ENCODE results near the gene PGA5. TPM values are rescaled to one million over a fixed set of nuclear protein-coding genes. Genes with fewer than 3 reads are reported as not detected.

The PGA5 gene
- total and polyA plus RNA-seq, 12 donors: 0.28 to 1.1 (median 0.71) TPM; not detected in 4

- intact Hi-C loops (cut with DNase I): no loop called here
- peaks cover 14 to 34% of the 10 kb centered on the region in 2 donors for H3K4me1 ChIP-seq (replicated peaks in 1 of 2)
- peaks cover 0 to 34% of the 10 kb centered on the region in 2 donors for H3K36me3 ChIP-seq (replicated peaks in 1 of 2)
- WGBS, 4 donors: 7 to 22% (median 13%) methylated on average over 1 of the region's 1 CpG
- DNase-seq: no peak
- no peaks in the 10 kb centered on the region for H3K9me3 ChIP-seq (replicated peaks in 1 of 3)
- no peak for TF ChIP-seq CTCF (IDR thresholded peaks at IDR 0.05)
- TF ChIP-seq POLR2A (IDR thresholded peaks at IDR 0.05): no peak
- no peaks in the 10 kb centered on the region for H3K27me3 ChIP-seq
- peak overlapping the region in 2 of 5 donors; percentile 41 to 42 for H3K27ac ChIP-seq
- no peak overlapping the region for H3K4me3 ChIP-seq
Measured at GRCh38 chr11:61297341-61297740, 56.4 kb downstream of the PGA5 start.

GRCh38 chr11:61297746-61298145, 56.8 kb downstream of the PGA5 start:
- 23 to 29% (median 27%) methylated on average over 5 of the region's 5 CpGs for WGBS, 4 donors
- H3K36me3 ChIP-seq (replicated peaks in 1 of 2): peaks cover 0 to 38% of the 10 kb centered on the region in 2 donors

GRCh38 chr11:61298663-61299244, 57.8 kb downstream of the PGA5 start:
- intact Hi-C loops (cut with DNase I): no loop called here
- H3K4me3 ChIP-seq: no peak overlapping the region
- 72 to 85% (median 79%) methylated on average over 4 of the region's 4 CpGs for WGBS, 4 donors
- DNase-seq: no peak
- no peak for TF ChIP-seq CTCF (IDR thresholded peaks at IDR 0.05)
- TF ChIP-seq POLR2A (IDR thresholded peaks at IDR 0.05): no peak
- no peaks in the 10 kb centered on the region for H3K9me3 ChIP-seq (replicated peaks in 1 of 3)
- H3K27me3 ChIP-seq: no peaks in the 10 kb centered on the region
- peaks cover 0 to 48% of the 10 kb centered on the region in 2 donors for H3K36me3 ChIP-seq (replicated peaks in 1 of 2)
- H3K4me1 ChIP-seq (replicated peaks in 1 of 2): peaks cover 14 to 30% of the 10 kb centered on the region in 2 donors
- peak overlapping the region in 1 of 5 donors; percentile 28 for H3K27ac ChIP-seq

More at GRCh38 chr11:61297746-61298145, 56.8 kb downstream of the PGA5 start:
- intact Hi-C loops (cut with DNase I): no loop called here
- Histone ChIP-seq H3K4me1 (replicated peaks in 1 of 2) (peaks cover 14 to 34% of the 10 kb centered on the region in 2 donors), H3K27me3 (no peaks in the 10 kb centered on the region), H3K9me3 (replicated peaks in 1 of 3) (no peaks in the 10 kb centered on the region), H3K27ac (peak overlapping the region in 1 of 5 donors; percentile 41), H3K4me3 (no peak overlapping the region)
- TF ChIP-seq POLR2A (IDR thresholded peaks at IDR 0.05) (no peak), CTCF (IDR thresholded peaks at IDR 0.05) (no peak)
- DNase-seq: peak in 6 of 7 donors; percentile 43 to 66 (median 48)

Other genes with a start within 250 kb of the PGA5 start
- 10 to 100 TPM in 1 of 9 donors, 1 to 10 TPM in 1, under 1 TPM in 7; under 0.01 to 14.4 (median 0.80) TPM for gene CD5, start 138.7 kb upstream of the PGA5 start, total RNA-seq
- under 1 TPM; 0.18 to 0.48 (median 0.20) TPM for gene CD5, start 138.7 kb upstream of the PGA5 start, polyA plus RNA-seq
- 10 to 100 TPM in 8 of 9 donors, 1 to 10 TPM in 1; 8.6 to 27.9 (median 19.6) TPM for gene VPS37C, start 79.7 kb upstream of the PGA5 start, total RNA-seq
- gene VPS37C, start 79.7 kb upstream of the PGA5 start, polyA plus RNA-seq: 10 to 100 TPM; 11.9 to 18.2 (median 14.2) TPM
- gene PGA3, start 37.7 kb upstream of the PGA5 start, total RNA-seq: 1 to 10 TPM in 3 of 9 donors, under 1 TPM in 2, not detected in 4; 0.22 to 2.8 (median 1.4) TPM
- 1 to 10 TPM in 2 of 3 donors, under 1 TPM in 1; 0.11 to 4.1 (median 3.1) TPM for gene PGA3, start 37.7 kb upstream of the PGA5 start, polyA plus RNA-seq
- gene PGA4, start 18.8 kb upstream of the PGA5 start, total RNA-seq: 1 to 10 TPM in 6 of 9 donors, under 1 TPM in 2, not detected in 1; 0.65 to 6.8 (median 1.2) TPM
- gene PGA4, start 18.8 kb upstream of the PGA5 start, polyA plus RNA-seq: 1 to 10 TPM in 1 of 3 donors, under 1 TPM in 1, not detected in 1; 0.42 to 3.1 TPM
- gene VWCE, start 54.1 kb downstream of the PGA5 start, total RNA-seq: 1 to 10 TPM in 7 of 9 donors, under 1 TPM in 2; 0.69 to 4.4 (median 2.3) TPM
- gene VWCE, start 54.1 kb downstream of the PGA5 start, polyA plus RNA-seq: 1 to 10 TPM in 2 of 3 donors, under 1 TPM in 1; 0.55 to 5.8 (median 3.8) TPM
- gene DDB1, start 91.9 kb downstream of the PGA5 start, total RNA-seq: 100 to 1,000 TPM; 405 to 885 (median 642) TPM
- 100 to 1,000 TPM; 165 to 374 (median 308) TPM for gene DDB1, start 91.9 kb downstream of the PGA5 start, polyA plus RNA-seq
- gene TKFC, start 92.1 kb downstream of the PGA5 start, total RNA-seq: 100 to 1,000 TPM in 8 of 9 donors, 10 to 100 TPM in 1; 66.9 to 603 (median 255) TPM
- 100 to 1,000 TPM; 135 to 294 (median 198) TPM for gene TKFC, start 92.1 kb downstream of the PGA5 start, polyA plus RNA-seq
- gene CYB561A3, start 120.7 kb downstream of the PGA5 start, total RNA-seq: 1,000 to 10,000 TPM in 3 of 9 donors, 100 to 1,000 TPM in 5, 10 to 100 TPM in 1; 46.1 to 1,306 (median 775) TPM
- gene CYB561A3, start 120.7 kb downstream of the PGA5 start, polyA plus RNA-seq: 100 to 1,000 TPM; 108 to 299 (median 284) TPM
- gene TMEM138, start 121.2 kb downstream of the PGA5 start, total RNA-seq: 100 to 1,000 TPM in 5 of 9 donors, 10 to 100 TPM in 4; 79.4 to 183 (median 122) TPM
- 100 to 1,000 TPM; 244 to 276 (median 259) TPM for gene TMEM138, start 121.2 kb downstream of the PGA5 start, polyA plus RNA-seq
- 10 to 100 TPM in 8 of 9 donors, 1 to 10 TPM in 1; 7.1 to 28.8 (median 13.6) TPM for gene TMEM216, start 151.4 kb downstream of the PGA5 start, total RNA-seq
- gene TMEM216, start 151.4 kb downstream of the PGA5 start, polyA plus RNA-seq: 10 to 100 TPM; 16.2 to 23.8 (median 21.3) TPM
- 10 to 100 TPM; 24.6 to 77.6 (median 57.1) TPM for gene CPSF7, start 188.8 kb downstream of the PGA5 start, total RNA-seq
- gene CPSF7, start 188.8 kb downstream of the PGA5 start, polyA plus RNA-seq: 10 to 100 TPM; 78.8 to 93.5 (median 79.2) TPM
- gene SDHAF2, start 188.9 kb downstream of the PGA5 start, total RNA-seq: 10 to 100 TPM; 28.0 to 69.6 (median 48.7) TPM
- 10 to 100 TPM; 40.0 to 56.8 (median 47.1) TPM for gene SDHAF2, start 188.9 kb downstream of the PGA5 start, polyA plus RNA-seq

Data from adrenal gland (tissue), 12 donors.